AG08396 (cell line): ENCODE measurements around the gene PARD3.

Experiments
- DNase-seq: peaks from one replicate; pipeline ENCODE4 v3.0.0; 2012; ENCODE audit warnings: low spot score, mixed read lengths

The PARD3 gene

GRCh38 chr10:34537629-34538231 lies 277.4 kb downstream of the PARD3 start:
- DNase-seq = no peak

GRCh38 chr10:34535872-34536271 lies 279.2 kb downstream of the PARD3 start:
- no peak for DNase-seq

GRCh38 chr10:34530778-34531177 lies 284.3 kb downstream of the PARD3 start:
- DNase-seq = no peak

- peak; percentile 49 for DNase-seq
Observed at GRCh38 chr10:34528320-34528719, 286.8 kb downstream of the PARD3 start.

GRCh38 chr10:34526758-34527730 lies 288.1 kb downstream of the PARD3 start:
- DNase-seq = peak; percentile 67

- peak; percentile 5 for DNase-seq
Observed at GRCh38 chr10:34526186-34526585, 288.9 kb downstream of the PARD3 start.

GRCh38 chr10:34524369-34525091 lies 290.6 kb downstream of the PARD3 start:
- DNase-seq = no peak

- no peak for DNase-seq
Observed at GRCh38 chr10:34523017-34523767, 291.9 kb downstream of the PARD3 start.

GRCh38 chr10:34522546-34522945 lies 292.6 kb downstream of the PARD3 start:
- DNase-seq = peak; percentile 8

GRCh38 chr10:34520510-34520909 lies 294.6 kb downstream of the PARD3 start:
- no peak for DNase-seq

- no peak for DNase-seq
Observed at GRCh38 chr10:34520084-34520483, 295.0 kb downstream of the PARD3 start.

GRCh38 chr10:34514290-34514689 lies 300.8 kb downstream of the PARD3 start:
- DNase-seq = no peak

- no peak for DNase-seq
Observed at GRCh38 chr10:34513636-34514035, 301.5 kb downstream of the PARD3 start.

GRCh38 chr10:34507217-34507616 lies 307.9 kb downstream of the PARD3 start:
- DNase-seq = no peak

- DNase-seq = no peak
Observed at GRCh38 chr10:34506786-34507185, 308.3 kb downstream of the PARD3 start.

- DNase-seq = no peak
Observed at GRCh38 chr10:34505338-34505737, 309.8 kb downstream of the PARD3 start.

GRCh38 chr10:34504534-34504933 lies 310.6 kb downstream of the PARD3 start:
- peak; percentile 31 for DNase-seq

GRCh38 chr10:34503704-34504103 lies 311.4 kb downstream of the PARD3 start:
- DNase-seq = no peak

- no peak for DNase-seq
Observed at GRCh38 chr10:34499612-34500279, 315.4 kb downstream of the PARD3 start.

- no peak for DNase-seq
Observed at GRCh38 chr10:34498821-34499220, 316.3 kb downstream of the PARD3 start.

- DNase-seq = no peak
Observed at GRCh38 chr10:34495938-34496337, 319.2 kb downstream of the PARD3 start.
